ENCODE data around the gene GPSM3. TPM values are rescaled to one million over a fixed set of nuclear protein-coding genes. Genes with fewer than 3 reads are reported as not detected.

Gene GPSM3
- total RNA-seq, 1 experiment from 2014 or later = 11.8 TPM

DNA sequence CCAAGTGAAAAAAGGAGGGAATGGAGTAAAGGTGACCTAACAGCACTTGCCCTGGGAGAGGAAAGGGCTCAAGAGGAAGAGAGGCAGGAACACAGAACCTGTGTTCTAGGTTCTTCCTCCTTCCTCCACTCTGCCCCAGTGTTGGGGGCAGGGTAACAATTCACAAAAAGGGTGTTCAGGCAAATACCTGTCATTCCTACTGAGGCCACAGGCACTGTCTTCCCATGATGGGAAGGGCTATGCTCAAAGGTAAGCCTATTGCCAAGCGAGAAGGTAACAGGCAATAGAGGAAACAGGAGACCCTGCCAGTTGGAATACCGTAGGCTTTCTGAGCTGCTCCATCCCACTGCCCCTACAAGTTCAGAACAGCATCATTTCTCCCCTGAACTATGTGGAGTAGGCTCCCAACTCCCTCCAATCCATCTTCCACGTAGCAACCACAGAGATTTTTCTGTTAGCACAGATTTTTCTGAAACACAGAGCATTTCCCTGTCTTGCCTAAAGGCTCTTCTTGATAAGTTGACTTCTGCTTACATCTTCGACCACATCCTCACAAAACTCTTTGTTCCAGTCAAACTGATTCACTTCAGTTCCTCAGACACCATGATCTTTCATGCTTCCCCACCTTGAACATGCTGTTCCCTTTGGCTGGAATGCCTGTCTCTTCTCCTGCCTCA is 19.3 kb downstream of the GPSM3 start:
- no peaks in the 10 kb centered on the region for H3K27me3 ChIP-seq (ENCODE audit: insufficient read depth, low read length)
- peaks cover 15% of the 10 kb centered on the region; the same call in 1 of the 2 replicates for H3K79me2 ChIP-seq (ENCODE audit: insufficient read depth, low read length)
- DNase-seq = no peak
- WGBS (ENCODE audit: extremely low coverage, insufficient read length, low lambda C conversion rate) = no CpG with 5 or more reads among the region's 4 CpGs
- TF ChIP-seq CTCF (conservative IDR thresholded peaks at IDR 0.05) = no peak
- H4K20me1 ChIP-seq (ENCODE audit: control insufficient read depth, insufficient read depth, insufficient read length) = peaks cover 2% of the 10 kb centered on the region
- no peak overlapping the region for H3K18ac ChIP-seq (ENCODE audit: insufficient read length, low read depth, low read length)
- no peak overlapping the region for H3K23ac ChIP-seq (ENCODE audit: insufficient read length, low read depth, low read length)
- no peak overlapping the region for H3K14ac ChIP-seq (ENCODE audit: insufficient read depth, low read length)
- no peak overlapping the region for H2BK15ac ChIP-seq (ENCODE audit: low read depth, low read length)
- H3K27ac ChIP-seq (ENCODE audit: insufficient read length, low read depth, low read length) = no peak overlapping the region
- H4K8ac ChIP-seq (replicated peaks; ENCODE audit: insufficient read length, low read depth, low read length) = no peak overlapping the region
- Mint-ChIP-seq H3K36me3 (ENCODE audit: insufficient read depth in 1 of 3, low read depth in 3 of 3) (peaks cover 29 to 39% (median 37%) of the 10 kb centered on the region in 3 experiments; a peak in 6 of 7 replicates), H3K27ac (no peak overlapping the region; a peak in 2 of 7 replicates), H3K4me3 (peak overlapping the region; percentile 2 to 11; a peak in 2 of 5 replicates), H3K4me1 (peaks cover 27 to 39% of the 10 kb centered on the region in 2 experiments), H3K27me3 (ENCODE audit: low read depth) (no peaks in the 10 kb centered on the region), H3K9me3 (no peaks in the 10 kb centered on the region)
- H3K9me3 ChIP-seq (ENCODE audit: control insufficient read depth, low read depth, low read length) = no peaks in the 10 kb centered on the region
- no peak overlapping the region for H4K91ac ChIP-seq (ENCODE audit: insufficient read length, low read depth, low read length)
- H2BK20ac ChIP-seq (ENCODE audit: low read depth, low read length, poor library complexity, severe bottlenecking) = no peak overlapping the region
- H3K9ac ChIP-seq (ENCODE audit: extremely low read depth, insufficient read length, low read length) = peak overlapping the region; percentile 49
- H3T11ph ChIP-seq (ENCODE audit: low read length) = no peak overlapping the region
- peaks cover 17% of the 10 kb centered on the region for H3K23me2 ChIP-seq (ENCODE audit: insufficient read length, low read depth, low read length, poor library complexity, severe bottlenecking)
- no peak overlapping the region for H2BK12ac ChIP-seq (ENCODE audit: insufficient read length, low read depth, low read length)
- no peaks in the 10 kb centered on the region for H3K79me1 ChIP-seq (ENCODE audit: insufficient read depth, low read depth, low read length, poor library complexity, severe bottlenecking)
- no peak overlapping the region for H2AK5ac ChIP-seq (ENCODE audit: insufficient read length, low read length)
- H3K56ac ChIP-seq (ENCODE audit: insufficient read length, low read depth, low read length) = no peak overlapping the region
- no peak overlapping the region for H3K4ac ChIP-seq (ENCODE audit: low read depth, low read length)
- no peak overlapping the region for H2BK120ac ChIP-seq (ENCODE audit: low read depth, low read length, poor library complexity, severe bottlenecking)
- no peak overlapping the region for H4K5ac ChIP-seq (ENCODE audit: insufficient read length, low read depth, low read length)
- no peak overlapping the region for H3K4me2 ChIP-seq (ENCODE audit: insufficient read depth, insufficient read length, low read length)
- no peak overlapping the region for H2AFZ ChIP-seq (ENCODE audit: low read length)
- no peak overlapping the region for H2BK5ac ChIP-seq (ENCODE audit: insufficient read length, low read length)
- H3K4me1 ChIP-seq (ENCODE audit: insufficient read depth, low read length) = peaks cover 7% of the 10 kb centered on the region

Data from H9 (cell line).